ENCODE results near the gene AZIN2. TPM values are rescaled to one million over a fixed set of nuclear protein-coding genes. Genes with fewer than 3 reads are reported as not detected.

The AZIN2 gene
- total RNA-seq, 3 donors from 2014 or later, result 1.9 to 11.8 (median 7.9) TPM

DNA sequence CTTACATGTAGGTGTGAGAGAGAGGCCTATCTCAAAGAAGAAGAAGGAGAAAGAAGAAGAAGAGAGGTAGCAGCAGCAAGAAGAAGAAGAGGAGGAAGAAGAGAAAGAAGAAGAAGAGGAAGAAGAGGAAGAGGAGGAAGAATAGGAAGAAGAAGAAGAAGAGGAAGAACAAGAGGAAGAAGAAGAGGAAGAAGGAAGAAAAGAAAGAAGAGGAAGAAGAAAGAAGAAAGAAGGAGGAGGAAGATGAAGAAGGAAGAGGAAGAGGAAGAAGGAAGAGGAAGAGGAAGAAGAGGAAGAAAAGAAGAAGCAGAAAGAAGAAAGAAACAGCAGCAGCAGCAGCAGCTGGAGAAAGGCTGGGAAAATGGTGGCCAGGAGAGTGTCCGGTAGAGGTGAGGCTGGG is 10.3 kb upstream of the AZIN2 start:
- no peak overlapping the region for H3K4me3 ChIP-seq
- no peak overlapping the region for H3K27ac ChIP-seq
- H3K9me3 ChIP-seq, result peaks cover 0 to 3% of the 10 kb centered on the region in 2 donors
- H3K4me1 ChIP-seq, result no peaks in the 10 kb centered on the region
- H3K36me3 ChIP-seq, result no peaks in the 10 kb centered on the region
- H3K27me3 ChIP-seq, result no peaks in the 10 kb centered on the region
- TF ChIP-seq, protein P1, sequence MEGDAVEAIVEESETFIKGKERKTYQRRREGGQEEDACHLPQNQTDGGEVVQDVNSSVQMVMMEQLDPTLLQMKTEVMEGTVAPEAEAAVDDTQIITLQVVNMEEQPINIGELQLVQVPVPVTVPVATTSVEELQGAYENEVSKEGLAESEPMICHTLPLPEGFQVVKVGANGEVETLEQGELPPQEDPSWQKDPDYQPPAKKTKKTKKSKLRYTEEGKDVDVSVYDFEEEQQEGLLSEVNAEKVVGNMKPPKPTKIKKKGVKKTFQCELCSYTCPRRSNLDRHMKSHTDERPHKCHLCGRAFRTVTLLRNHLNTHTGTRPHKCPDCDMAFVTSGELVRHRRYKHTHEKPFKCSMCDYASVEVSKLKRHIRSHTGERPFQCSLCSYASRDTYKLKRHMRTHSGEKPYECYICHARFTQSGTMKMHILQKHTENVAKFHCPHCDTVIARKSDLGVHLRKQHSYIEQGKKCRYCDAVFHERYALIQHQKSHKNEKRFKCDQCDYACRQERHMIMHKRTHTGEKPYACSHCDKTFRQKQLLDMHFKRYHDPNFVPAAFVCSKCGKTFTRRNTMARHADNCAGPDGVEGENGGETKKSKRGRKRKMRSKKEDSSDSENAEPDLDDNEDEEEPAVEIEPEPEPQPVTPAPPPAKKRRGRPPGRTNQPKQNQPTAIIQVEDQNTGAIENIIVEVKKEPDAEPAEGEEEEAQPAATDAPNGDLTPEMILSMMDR (IDR thresholded peaks at IDR 0.05), result no peak
- TF ChIP-seq POLR2A (IDR thresholded peaks at IDR 0.05) (no peak), POLR2AphosphoS5 (IDR thresholded peaks at IDR 0.05) (no peak)
- DNase-seq (ENCODE audit: low spot score in 2 of 2), result no peak
- intact Hi-C loops (cut with DNase I; ENCODE audit: low total_unique reads), result loop anchor here (5.0 kb wide), 1 partner anchor 698 kb away; no protein-coding TSS in a partner anchor

DNA sequence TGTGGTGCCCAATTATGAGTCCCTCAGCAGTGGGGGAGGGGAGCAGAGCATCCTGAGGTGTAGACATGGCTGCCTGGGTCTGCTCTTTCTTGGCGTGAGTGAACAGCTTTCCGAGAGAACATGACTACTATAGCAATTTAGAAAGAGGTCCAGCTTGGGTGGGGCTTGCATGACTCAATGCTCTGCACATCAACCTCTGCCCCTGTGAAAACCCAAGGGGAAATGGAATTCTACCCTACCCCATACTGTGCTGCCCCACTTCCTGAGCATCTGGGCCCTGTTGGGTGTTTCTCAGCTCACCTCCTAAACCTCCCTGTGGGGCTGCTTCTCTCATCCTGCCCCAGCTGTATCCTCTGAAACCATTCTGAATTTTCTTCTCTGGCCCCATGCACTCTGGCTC is 8.2 kb upstream of the AZIN2 start:
- intact Hi-C loops (cut with DNase I; ENCODE audit: low total_unique reads), result loop anchor here (5.0 kb wide), 1 partner anchor 700 kb away; no protein-coding TSS in a partner anchor
- H3K4me1 ChIP-seq, result no peaks in the 10 kb centered on the region
- no peaks in the 10 kb centered on the region for H3K36me3 ChIP-seq
- H3K4me3 ChIP-seq, result no peak overlapping the region
- TF ChIP-seq POLR2AphosphoS5 (IDR thresholded peaks at IDR 0.05), result no peak
- TF ChIP-seq POLR2A (IDR thresholded peaks at IDR 0.05), result no peak
- TF ChIP-seq, protein P1 (IDR thresholded peaks at IDR 0.05), result no peak
- no peak overlapping the region for H3K27ac ChIP-seq
- no peak for DNase-seq (ENCODE audit: low spot score in 2 of 2)
- no peaks in the 10 kb centered on the region for H3K9me3 ChIP-seq
- no peaks in the 10 kb centered on the region for H3K27me3 ChIP-seq

DNA sequence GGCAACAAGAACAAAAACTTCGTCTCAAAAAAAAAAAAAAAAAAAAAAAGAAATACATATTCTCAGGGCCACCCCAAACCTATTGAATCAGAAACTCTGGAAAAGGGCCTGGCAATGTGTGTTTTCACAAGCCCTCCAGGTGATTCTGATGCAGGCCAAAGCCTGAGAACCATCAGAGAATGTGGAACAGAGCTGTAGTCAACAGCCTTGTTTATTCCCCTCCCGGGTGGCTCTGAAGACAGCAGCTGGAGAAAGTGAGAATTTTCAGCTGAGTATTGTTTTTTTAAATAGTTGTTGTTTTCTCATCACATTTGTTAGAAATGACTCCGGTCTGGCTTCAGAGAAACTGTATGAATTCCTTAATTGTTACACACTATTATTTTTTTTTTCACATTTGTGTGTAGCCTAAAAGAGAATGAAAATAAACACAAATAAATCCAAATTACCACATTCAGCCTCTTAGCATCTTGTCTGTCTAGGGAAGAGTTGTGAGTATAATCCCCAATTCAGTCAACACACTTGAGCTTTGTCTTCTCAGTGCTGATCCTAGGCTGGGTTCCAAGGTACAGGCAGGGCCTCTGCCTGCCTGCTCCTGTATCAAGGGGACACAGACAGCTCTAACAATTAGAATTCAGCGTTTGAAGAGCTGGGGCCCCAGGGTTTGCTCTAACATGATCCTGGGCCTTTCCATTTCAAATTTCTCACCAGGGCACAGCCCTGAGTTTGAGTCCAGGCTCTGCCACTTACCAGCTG is 6.6 kb upstream of the AZIN2 start:
- no peaks in the 10 kb centered on the region for H3K9me3 ChIP-seq
- TF ChIP-seq POLR2AphosphoS5 (IDR thresholded peaks at IDR 0.05), result no peak
- no peak for TF ChIP-seq POLR2A (IDR thresholded peaks at IDR 0.05)
- TF ChIP-seq, protein P1 (IDR thresholded peaks at IDR 0.05), result no peak
- no peaks in the 10 kb centered on the region for H3K4me1 ChIP-seq
- no peaks in the 10 kb centered on the region for H3K27me3 ChIP-seq
- DNase-seq (ENCODE audit: low spot score in 2 of 2), result no peak
- intact Hi-C loops (cut with DNase I; ENCODE audit: low total_unique reads), result loop anchor here (5.0 kb wide), 1 partner anchor 702 kb away; no protein-coding TSS in a partner anchor
- H3K27ac ChIP-seq, result no peak overlapping the region
- no peaks in the 10 kb centered on the region for H3K36me3 ChIP-seq
- H3K4me3 ChIP-seq, result no peak overlapping the region

DNA sequence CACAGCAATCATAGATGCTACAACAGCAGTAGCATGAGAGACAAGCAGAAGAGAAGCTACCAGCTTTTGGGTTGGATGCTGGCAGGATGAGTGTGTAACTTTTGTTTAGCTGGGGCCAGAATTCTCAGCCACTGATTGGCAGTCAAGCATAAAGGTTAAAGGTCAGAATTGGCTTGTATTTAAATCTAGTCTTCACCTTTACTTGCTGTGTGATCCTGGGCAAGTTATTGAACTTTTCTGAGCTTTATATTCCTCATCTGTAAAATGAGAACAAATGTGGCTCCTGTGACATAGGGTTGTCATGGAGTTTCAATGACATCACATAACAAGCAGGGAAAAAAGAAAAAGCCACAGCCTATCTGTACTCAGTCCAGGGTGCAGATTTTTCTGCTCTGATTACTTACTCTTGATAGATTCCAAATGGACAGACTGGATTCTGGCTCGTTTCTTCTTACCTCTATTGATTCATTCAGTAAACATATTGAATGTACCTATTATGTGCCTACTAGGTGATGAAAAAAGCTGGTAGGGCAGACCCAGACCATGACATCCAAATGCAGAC is 2.8 kb upstream of the AZIN2 start:
- Histone ChIP-seq H3K27ac (no peak overlapping the region), H3K36me3 (no peaks in the 10 kb centered on the region), H3K27me3 (no peaks in the 10 kb centered on the region), H3K4me1 (peaks cover 0 to 4% of the 10 kb centered on the region in 2 donors), H3K9me3 (no peaks in the 10 kb centered on the region), H3K4me3 (no peak overlapping the region)
- TF ChIP-seq POLR2A (IDR thresholded peaks at IDR 0.05) (no peak), POLR2AphosphoS5 (IDR thresholded peaks at IDR 0.05) (no peak)
- intact Hi-C loops (cut with DNase I; ENCODE audit: low total_unique reads), result no loop called here
- no peak for DNase-seq (ENCODE audit: low spot score in 2 of 2)

DNA sequence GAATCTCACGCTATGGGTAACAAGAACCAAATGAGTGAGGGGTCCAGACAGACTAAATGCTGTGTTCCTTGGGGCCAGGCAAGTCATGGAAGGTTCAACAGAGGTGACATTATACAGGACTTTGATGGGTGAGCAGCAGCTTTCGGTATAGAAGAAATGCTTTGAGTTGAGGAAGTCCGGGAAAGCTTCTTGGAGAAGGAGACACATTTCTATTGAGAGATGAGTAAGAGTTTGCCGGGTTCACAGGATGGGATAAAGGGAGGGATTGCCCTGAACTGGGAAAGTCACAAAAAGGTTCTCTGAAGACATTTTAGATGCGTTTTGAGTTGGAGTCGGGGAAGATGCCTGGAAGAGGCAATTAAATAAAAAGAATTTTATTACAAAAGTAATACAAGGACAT is 580 bp upstream of the AZIN2 start:
- intact Hi-C loops (cut with DNase I; ENCODE audit: low total_unique reads), result no loop called here
- DNase-seq (ENCODE audit: low spot score in 2 of 2), result no peak
- TF ChIP-seq POLR2A (IDR thresholded peaks at IDR 0.05) (no peak), POLR2AphosphoS5 (IDR thresholded peaks at IDR 0.05) (no peak)
- TF ChIP-seq, protein P1 (IDR thresholded peaks at IDR 0.05), result no peak
- Histone ChIP-seq H3K36me3 (no peaks in the 10 kb centered on the region), H3K27me3 (no peaks in the 10 kb centered on the region), H3K27ac (peak overlapping the region; percentile 70 to 71), H3K4me1 (peaks cover 0 to 4% of the 10 kb centered on the region in 2 donors), H3K9me3 (no peaks in the 10 kb centered on the region), H3K4me3 (peak overlapping the region; percentile 67 to 92 (median 80))
